Ovary (tissue), 9 donors: ENCODE results near the gene C6orf15. TPM values are rescaled to one million over a fixed set of nuclear protein-coding genes. Genes with fewer than 3 reads are reported as not detected.
A peak's percentile ranks its signal among the peaks of the same experiment; 100 is the strongest.

Experiments used
- DNase-seq, 5 donors: peaks; one replicate each; pipeline ENCODE4 v3.0.0-alpha.2; 2019 to 2020
- H3K27ac ChIP-seq, 2 donors: fragments of 200-600 bp; one replicate each; pipeline versions ENCODE4 v1.5.1 to v1.8.0; 2019 to 2022
- H3K27me3 ChIP-seq: fragments of 200-600 bp; one replicate; pipeline ENCODE4 v1.8.0; 2022
- H3K36me3 ChIP-seq: fragments of 200-600 bp; sonication (generic); one replicate; pipeline ENCODE4 v1.5.1; 2019
- H3K4me1 ChIP-seq: one replicate; pipeline ENCODE4 v1.8.1; 2013; ENCODE audit warnings: mild to moderate bottlenecking, moderate library complexity; ENCODE audit not compliant: insufficient read depth
- H3K4me3 ChIP-seq: fragments of 200-600 bp; sonication (generic); one replicate; pipeline ENCODE4 v1.5.1; 2017
- H3K9me3 ChIP-seq, 2 donors: fragments of 200-600 bp in 1 of 2; sonication (generic) in 1 of 2; one replicate each; pipeline versions ENCODE4 v1.5.1 to v1.8.1; 2013 to 2019; ENCODE audit warnings: mild to moderate bottlenecking in 1 of 2, moderate library complexity in 1 of 2
- CTCF ChIP-seq, 3 donors: fragments of 450-650 bp in 2 of 3; fragments of 200-600 bp in 1 of 3; IDR thresholded peaks; one replicate each; pipeline versions ENCODE4 v1.5.1 to v1.8.0; 2016 to 2022; ENCODE audit warnings: antibody characterized with exemption in 3 of 3, mild to moderate bottlenecking in 1 of 3
- EP300 ChIP-seq: sonication (generic); formaldehyde crosslinking; IDR thresholded peaks from one replicate; pipeline ENCODE4 v1.6.1; 2017; ENCODE audit warnings: antibody characterized with exemption
- POLR2A ChIP-seq: fragments of 450-650 bp; IDR thresholded peaks from one replicate; pipeline ENCODE4 v1.6.1; 2017; ENCODE audit warnings: antibody characterized with exemption, mild to moderate bottlenecking, moderate library complexity
- WGBS, 3 donors: extraction: QIAGEN DNeasy Blood & Tissue Kit in 1 of 3; methylation state at CpG; one replicate each; pipeline versions ENCODE4 v1.1.5 to v1.1.7; 2013 to 2017; 5-methylcytosine and 5-hydroxymethylcytosine counted together
- intact Hi-C, 4 donors: fragments of 100-400 bp; cut with DNase I; formaldehyde crosslinking; loops; one replicate each; pipeline versions ENCODE4 v1.11.0 to v1.15.1; 2022 to 2023
- polyA plus RNA-seq, 2 donors: library from polyadenylated mRNA; stranded (reverse); fragments of 200-250 nt in 1 of 2; fragments of 350-450 nt in 1 of 2; fragmentation: Illumina TruSeq in 1 of 2; extraction: RNeasy Lipid Tissue Mini Kit (QIAGEN cat#74804) in 1 of 2; gene quantifications; one replicate each; pipeline ENCODE4 v1.2.3, GENCODE V29; 2013 to 2014
- total RNA-seq, 7 donors: library from RNA; depleted of rRNA in 2 of 7; stranded (reverse); fragments of >200 nt in 2 of 7; fragmentation: NEBNext Ultra II Directional in 3 of 7; extraction: Animal tissue kit (Norgen Biotek cat#: 25700) in 3 of 7; gene quantifications; one replicate each; pipeline versions ENCODE4 v1.1.0 to v1.2.4, GENCODE V29; 2016 to 2023
- donor health status: DM: no; HTN: no; CAD: no; lungs with moderate emphysema.
- donor health status: DM: no; HTN: no; CAD: no.
- donor health status: Bipolar disorder and iron deficiency.
- donor health status: DM: yes; HTN: yes; CAD: no.
- donor health status: DM: no; HTN: no; CAD: no.
- donor health status: DM: yes; HTN: yes; CAD: no.

C6orf15 gene
- total and polyA plus RNA-seq, 9 donors: not detected

DNA sequence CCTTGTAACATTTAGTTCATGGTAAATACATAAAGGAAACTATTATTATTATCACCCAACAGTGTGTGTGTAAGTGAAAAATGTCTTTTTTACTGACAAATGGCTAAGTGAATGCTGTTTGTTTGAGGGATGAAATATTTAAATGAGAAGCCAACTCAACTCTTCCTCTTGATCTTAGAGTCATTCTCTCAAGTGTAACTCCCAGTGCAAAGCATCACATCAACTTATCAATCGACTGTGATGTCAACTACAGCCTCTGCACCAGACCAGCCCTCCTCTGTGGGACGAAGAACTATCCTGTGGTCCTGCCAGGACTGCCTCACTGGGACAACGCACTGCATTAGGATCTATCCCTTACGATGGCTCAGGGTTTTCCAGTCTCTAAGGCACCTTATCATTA is 5.3 kb downstream of the C6orf15 start:
- 57 to 61% (median 60%) methylated on average over 4 of the region's 4 CpGs for WGBS, 3 donors
- Histone ChIP-seq H3K4me1 (no peaks in the 10 kb centered on the region), H3K27ac (no peak overlapping the region), H3K36me3 (no peaks in the 10 kb centered on the region), H3K9me3 (no peaks in the 10 kb centered on the region), H3K4me3 (no peak overlapping the region), H3K27me3 (no peaks in the 10 kb centered on the region)
- TF ChIP-seq EP300 (no peak), CTCF (IDR thresholded peaks at IDR 0.05) (no peak), POLR2A (no peak)
- intact Hi-C loops: no loop called here
- DNase-seq: peak in 1 of 5 donors; percentile 2

DNA sequence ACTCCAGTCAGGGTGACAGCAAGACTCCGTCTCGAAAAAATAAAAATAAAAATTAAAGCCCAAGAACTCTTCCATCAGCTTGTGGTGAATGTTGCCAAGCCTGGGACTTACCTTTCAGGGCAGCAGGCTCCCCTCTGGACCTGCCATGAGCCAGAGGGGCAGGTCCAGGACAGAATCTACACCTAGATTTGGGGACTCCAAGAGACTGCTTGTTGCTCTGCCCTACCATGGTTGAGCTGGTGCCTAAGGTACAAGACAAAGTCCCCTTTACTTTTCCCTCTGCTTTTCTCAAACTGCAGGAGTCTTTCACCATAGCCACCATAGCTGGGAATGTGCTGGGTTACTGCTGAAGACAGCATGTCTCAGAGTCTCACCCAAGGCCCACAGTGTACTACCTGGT is 9.2 kb downstream of the C6orf15 start:
- DNase-seq: no peak
- H3K27ac ChIP-seq: no peak overlapping the region
- 77 to 97% (median 91%) methylated on average over 2 of the region's 2 CpGs for WGBS, 3 donors
- no peak overlapping the region for H3K4me3 ChIP-seq
- no peaks in the 10 kb centered on the region for H3K4me1 ChIP-seq
- intact Hi-C loops: no loop called here
- H3K27me3 ChIP-seq: no peaks in the 10 kb centered on the region
- no peaks in the 10 kb centered on the region for H3K36me3 ChIP-seq
- no peaks in the 10 kb centered on the region for H3K9me3 ChIP-seq
- TF ChIP-seq CTCF (IDR thresholded peaks at IDR 0.05): no peak
- no peak for TF ChIP-seq EP300

DNA sequence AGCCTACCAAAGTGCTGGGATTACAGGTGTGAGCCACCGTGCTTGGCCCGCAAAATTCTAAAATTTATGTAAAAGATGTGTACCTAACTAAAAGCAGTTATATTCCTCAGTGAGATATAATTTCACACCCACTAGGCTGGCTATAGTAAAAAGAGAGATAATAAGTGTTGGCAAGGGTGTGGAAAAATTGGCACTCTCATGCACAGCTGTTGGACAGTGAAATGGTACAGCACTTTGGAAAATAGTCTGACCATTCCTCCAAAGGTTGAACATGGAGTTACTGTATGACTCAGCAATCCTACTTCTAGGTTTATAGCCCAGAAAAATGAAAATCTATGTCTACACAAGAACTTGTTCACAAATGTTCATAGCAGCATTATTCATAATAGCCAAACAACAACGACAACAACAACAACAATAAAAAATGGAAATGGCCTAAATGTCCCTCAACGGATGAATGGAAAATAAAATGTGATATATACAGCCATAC is 13.9 kb downstream of the C6orf15 start:
- Histone ChIP-seq H3K27me3 (no peaks in the 10 kb centered on the region), H3K4me3 (no peak overlapping the region), H3K27ac (no peak overlapping the region), H3K9me3 (no peaks in the 10 kb centered on the region), H3K4me1 (no peaks in the 10 kb centered on the region), H3K36me3 (no peaks in the 10 kb centered on the region)
- TF ChIP-seq POLR2A: no peak
- TF ChIP-seq EP300: no peak
- no peak for TF ChIP-seq CTCF (IDR thresholded peaks at IDR 0.05)
- WGBS, 3 donors: 88 to 96% (median 93%) methylated on average over 4 of the region's 4 CpGs
- intact Hi-C loops: loop anchor here in 1 of 4 donors (10.0 kb wide), 1 partner anchor 1456 kb away; no protein-coding TSS in a partner anchor
- no peak for DNase-seq

GRCh38 chr6:31096656-31097055 is 15.7 kb downstream of the C6orf15 start:
- Histone ChIP-seq H3K4me1 (no peaks in the 10 kb centered on the region), H3K36me3 (no peaks in the 10 kb centered on the region), H3K9me3 (no peaks in the 10 kb centered on the region), H3K4me3 (no peak overlapping the region), H3K27me3 (no peaks in the 10 kb centered on the region), H3K27ac (no peak overlapping the region)
- no peak for DNase-seq
- intact Hi-C loops: loop anchor here in 1 of 4 donors (10.0 kb wide), 1 partner anchor 1458 kb away; no protein-coding TSS in a partner anchor
- TF ChIP-seq CTCF (IDR thresholded peaks at IDR 0.05) (no peak), EP300 (no peak), POLR2A (no peak)
- 49 to 68% (median 60%) methylated on average over 5 of the region's 5 CpGs for WGBS, 3 donors
